ENCODE results near the gene TMEM255A.

The TMEM255A gene

DNA sequence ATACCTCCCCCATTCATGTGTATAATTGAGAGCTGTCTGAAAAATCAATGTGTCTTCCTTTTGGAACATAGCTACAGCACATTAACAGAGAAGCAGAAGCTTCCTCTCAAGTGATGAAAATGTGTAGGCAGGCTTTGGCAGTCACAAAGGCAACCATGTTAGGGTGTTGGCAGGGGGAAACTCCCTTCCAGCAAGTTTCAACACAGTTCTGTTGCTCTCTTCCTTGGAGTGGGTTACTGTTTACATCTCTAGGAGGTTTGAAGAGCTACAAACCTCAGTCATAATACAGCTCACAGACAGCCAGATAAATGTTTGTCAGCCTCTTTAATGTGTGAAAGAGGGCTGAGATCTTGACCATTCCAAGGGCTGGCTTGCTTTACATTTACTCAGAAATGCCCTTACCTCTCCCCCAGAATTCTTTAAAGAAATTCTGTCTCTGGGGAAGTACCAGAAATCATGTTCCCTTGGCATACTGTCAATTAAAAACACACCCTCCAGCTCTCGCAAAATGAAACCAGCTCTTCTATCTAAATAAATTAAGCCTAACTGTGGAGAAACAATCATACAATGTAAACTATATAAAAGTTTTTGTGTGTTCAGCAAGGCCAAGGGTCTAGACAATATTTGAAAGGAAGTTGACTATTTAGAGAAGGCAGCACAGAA, 41.8 kb downstream of the TMEM255A start:
- no peak for DNase-seq (ENCODE audit: low spot score)
- TF ChIP-seq, protein P1, sequence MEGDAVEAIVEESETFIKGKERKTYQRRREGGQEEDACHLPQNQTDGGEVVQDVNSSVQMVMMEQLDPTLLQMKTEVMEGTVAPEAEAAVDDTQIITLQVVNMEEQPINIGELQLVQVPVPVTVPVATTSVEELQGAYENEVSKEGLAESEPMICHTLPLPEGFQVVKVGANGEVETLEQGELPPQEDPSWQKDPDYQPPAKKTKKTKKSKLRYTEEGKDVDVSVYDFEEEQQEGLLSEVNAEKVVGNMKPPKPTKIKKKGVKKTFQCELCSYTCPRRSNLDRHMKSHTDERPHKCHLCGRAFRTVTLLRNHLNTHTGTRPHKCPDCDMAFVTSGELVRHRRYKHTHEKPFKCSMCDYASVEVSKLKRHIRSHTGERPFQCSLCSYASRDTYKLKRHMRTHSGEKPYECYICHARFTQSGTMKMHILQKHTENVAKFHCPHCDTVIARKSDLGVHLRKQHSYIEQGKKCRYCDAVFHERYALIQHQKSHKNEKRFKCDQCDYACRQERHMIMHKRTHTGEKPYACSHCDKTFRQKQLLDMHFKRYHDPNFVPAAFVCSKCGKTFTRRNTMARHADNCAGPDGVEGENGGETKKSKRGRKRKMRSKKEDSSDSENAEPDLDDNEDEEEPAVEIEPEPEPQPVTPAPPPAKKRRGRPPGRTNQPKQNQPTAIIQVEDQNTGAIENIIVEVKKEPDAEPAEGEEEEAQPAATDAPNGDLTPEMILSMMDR (IDR thresholded peaks at IDR 0.05; ENCODE audit: extremely low read depth, missing control alignments), result no peak

DNA sequence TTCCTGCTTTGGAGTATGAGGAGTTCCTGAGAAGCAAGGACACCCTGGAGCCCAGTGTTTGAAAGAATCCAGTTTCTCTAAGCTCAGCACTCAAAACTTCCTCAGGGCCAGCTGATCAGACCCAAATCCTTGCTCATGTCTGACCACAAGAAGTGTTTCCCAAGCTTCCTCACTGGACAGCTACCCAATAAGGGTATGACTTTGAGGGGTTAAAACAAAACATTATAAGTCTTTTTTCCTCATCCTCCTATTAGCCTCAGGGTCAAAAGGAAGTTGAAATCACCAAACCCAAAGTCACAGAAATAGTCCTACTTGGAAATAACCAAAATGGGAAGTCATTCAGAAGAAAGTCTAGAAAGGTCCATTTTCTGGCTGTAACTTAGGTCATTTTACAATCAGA, 46.9 kb downstream of the TMEM255A start:
- DNase-seq (ENCODE audit: low spot score), result no peak
- TF ChIP-seq, protein P1 (IDR thresholded peaks at IDR 0.05; ENCODE audit: extremely low read depth, missing control alignments), result no peak

DNA sequence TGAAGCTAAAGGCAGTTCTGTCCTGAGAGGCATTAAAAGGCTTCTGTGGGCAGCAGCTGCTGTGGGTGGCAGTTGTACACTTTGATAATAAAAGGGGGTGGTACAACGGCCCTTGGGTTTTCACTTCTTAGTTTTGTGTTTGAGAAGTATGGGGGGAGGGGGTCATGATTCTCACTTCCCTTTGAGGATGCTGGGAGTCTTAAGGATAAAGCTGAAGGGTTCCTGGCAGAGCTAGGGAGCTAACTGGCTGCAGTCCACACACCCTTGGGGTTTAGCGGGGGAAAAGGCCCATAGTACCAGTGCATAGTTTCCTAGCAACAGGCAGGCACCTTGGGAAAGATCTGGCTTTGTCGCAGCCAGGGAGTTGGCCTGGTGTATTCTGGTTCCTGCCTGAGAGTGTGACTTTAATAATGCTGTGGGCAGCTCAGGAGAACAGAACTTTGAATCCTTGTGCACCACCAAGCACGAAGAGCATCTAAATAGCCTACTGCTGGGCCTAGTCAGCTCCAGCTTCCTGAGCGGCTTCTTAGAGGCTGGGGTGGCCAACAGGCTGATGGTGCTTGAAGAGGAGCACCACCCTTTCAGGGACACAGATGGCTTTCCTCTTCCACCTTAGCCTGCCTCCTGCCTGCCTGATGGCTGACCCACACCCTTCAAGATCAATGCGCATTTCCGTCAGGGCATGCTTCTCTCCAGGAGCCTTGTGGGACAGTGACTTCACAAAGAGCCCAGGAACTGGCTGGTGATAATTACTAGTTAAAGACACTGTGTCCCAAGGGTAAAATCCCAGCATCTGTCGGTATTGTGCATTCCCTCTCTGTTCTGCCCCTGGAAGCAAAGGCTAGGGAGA, 48.2 kb downstream of the TMEM255A start:
- DNase-seq (ENCODE audit: low spot score), result no peak
- TF ChIP-seq, protein P1 (IDR thresholded peaks at IDR 0.05; ENCODE audit: extremely low read depth, missing control alignments), result no peak

DNA sequence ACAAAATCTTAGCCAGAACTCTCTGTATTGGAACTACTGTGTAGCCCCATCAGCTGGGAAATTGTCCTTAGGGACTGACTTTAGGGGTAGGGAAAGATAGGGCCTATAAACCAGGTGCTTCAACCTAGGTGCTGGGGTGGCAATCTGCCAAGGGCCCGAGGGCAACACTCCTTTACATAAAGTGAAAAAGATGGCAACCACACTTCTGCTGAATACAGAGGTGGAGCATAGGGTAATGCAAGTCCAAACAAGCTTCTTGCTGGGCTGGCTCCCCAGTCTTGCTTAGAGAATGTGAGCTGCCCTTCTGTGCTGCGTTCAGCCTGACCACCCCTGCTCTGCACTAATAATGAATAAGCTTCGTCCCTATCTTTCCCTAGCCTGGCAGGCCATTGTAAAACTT, 50.9 kb downstream of the TMEM255A start:
- no peak for DNase-seq (ENCODE audit: low spot score)
- TF ChIP-seq, protein P1 (IDR thresholded peaks at IDR 0.05; ENCODE audit: extremely low read depth, missing control alignments), result no peak

DNA sequence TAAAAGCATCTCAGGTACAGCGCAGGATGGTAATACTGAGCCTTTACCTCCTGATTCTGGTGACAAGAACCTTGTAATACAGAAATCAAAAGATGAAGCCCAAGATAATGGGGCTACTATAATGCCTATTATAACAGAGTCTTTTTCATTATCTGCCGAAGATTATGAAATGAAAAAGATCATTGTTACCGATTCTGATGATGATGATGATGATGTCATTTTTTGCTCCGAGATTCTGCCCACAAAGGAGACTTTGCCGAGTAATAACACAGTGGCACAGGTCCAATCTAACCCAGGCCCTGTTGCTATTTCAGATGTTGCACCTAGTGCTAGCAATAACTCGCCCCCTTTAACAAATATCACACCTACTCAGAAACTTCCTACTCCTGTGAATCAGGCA, 57.5 kb downstream of the TMEM255A start:
- DNase-seq (ENCODE audit: low spot score), result no peak
- TF ChIP-seq, protein P1 (IDR thresholded peaks at IDR 0.05; ENCODE audit: extremely low read depth, missing control alignments), result no peak

DNA sequence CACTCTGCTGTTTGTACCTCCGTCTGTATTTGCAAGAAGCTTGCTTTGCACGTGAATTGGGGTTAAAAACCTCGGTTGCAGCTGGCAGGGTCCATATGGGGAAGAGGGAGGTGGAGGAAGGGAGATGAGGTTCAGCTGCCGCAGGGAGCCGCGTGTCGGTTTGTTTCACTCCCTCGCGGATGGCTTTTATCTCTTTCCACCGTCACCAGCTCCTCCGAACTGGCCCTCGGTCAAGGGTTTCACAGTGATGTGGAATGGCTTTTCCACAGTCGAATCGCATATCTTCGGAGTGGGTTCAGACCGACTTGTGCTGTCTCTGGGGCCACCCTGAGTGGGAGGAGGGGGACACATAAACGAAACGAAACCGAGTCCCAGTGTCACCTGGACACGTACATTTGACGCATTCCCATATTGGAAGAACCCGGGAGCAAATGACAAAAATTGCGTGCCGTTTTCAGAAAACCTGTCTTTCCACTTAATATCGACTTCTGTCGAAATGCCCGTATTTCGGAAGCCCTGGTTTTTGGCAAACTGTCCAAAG, 59.7 kb downstream of the TMEM255A start:
- peak; percentile 26 for DNase-seq (ENCODE audit: low spot score)
- TF ChIP-seq, protein P1 (IDR thresholded peaks at IDR 0.05; ENCODE audit: extremely low read depth, missing control alignments), result no peak
